Calu3 (cell line): Measurements from ENCODE around the gene KDM4B. TPM values are rescaled to one million over a fixed set of nuclear protein-coding genes. Genes with fewer than 3 reads are reported as not detected.

Source experiments
- BruUV-seq: library from RNA; stranded (reverse); fragments of 400-500 nt; replicated peaks from 2 replicates; lab custom pipeline; 2021; lab: Mats Ljungman, UMichigan
- CTCF ChIA-PET: fragments of 300-600 bp; sonication (Branson Sonifier 250); formaldehyde crosslinking; loops from one replicate; lab custom pipeline; 2022; ENCODE audit warnings: antibody characterized with exemption; lab: Charles Lee
- DNase-seq: peaks from one replicate; pipeline ENCODE4 v3.0.0; 2022
- H3K27ac Mint-ChIP-seq: one replicate; pipeline ENCODE4 v1.8.0; 2022; ENCODE audit warnings: mixed read lengths; ENCODE audit not compliant: unreplicated experiment
- H3K27me3 Mint-ChIP-seq: one replicate; pipeline ENCODE4 v1.8.0; 2022; ENCODE audit warnings: mixed read lengths; ENCODE audit not compliant: unreplicated experiment
- H3K36me3 Mint-ChIP-seq: one replicate; pipeline ENCODE4 v1.8.0; 2022; ENCODE audit warnings: mild to moderate bottlenecking, moderate library complexity, mixed read lengths; ENCODE audit not compliant: insufficient read depth, unreplicated experiment
- H3K4me1 Mint-ChIP-seq: one replicate; pipeline ENCODE4 v1.8.0; 2022; ENCODE audit warnings: mild to moderate bottlenecking, low read depth, mixed read lengths; ENCODE audit not compliant: unreplicated experiment
- H3K4me3 Mint-ChIP-seq: one replicate; pipeline ENCODE4 v1.8.0; 2022; ENCODE audit warnings: mild to moderate bottlenecking, low read depth, moderate library complexity, mixed read lengths; ENCODE audit not compliant: unreplicated experiment
- H3K9me3 Mint-ChIP-seq: one replicate; pipeline ENCODE4 v1.8.0; 2022; ENCODE audit warnings: low read depth, mixed read lengths; ENCODE audit not compliant: unreplicated experiment
- intact Hi-C: fragments of 100-400 bp; cut with micrococcal nuclease; formaldehyde crosslinking; loops from one replicate; pipeline ENCODE4 v1.10.0; 2022; ENCODE audit not compliant: unreplicated experiment
- total RNA-seq: library from RNA; stranded (reverse); gene quantifications from 2 replicates; pipeline ENCODE4 v1.2.3, GENCODE V29; 2022
- TF ChIP-seq, protein P1 (sequence below): fragments of 200-600 bp; IDR thresholded peaks from one replicate; pipeline ENCODE4 v1.8.0; 2022; ENCODE audit warnings: antibody characterized with exemption; ENCODE audit not compliant: unreplicated experiment

The KDM4B gene
- total RNA-seq, 1 experiment from 2014 or later, result 13.9 TPM

DNA sequence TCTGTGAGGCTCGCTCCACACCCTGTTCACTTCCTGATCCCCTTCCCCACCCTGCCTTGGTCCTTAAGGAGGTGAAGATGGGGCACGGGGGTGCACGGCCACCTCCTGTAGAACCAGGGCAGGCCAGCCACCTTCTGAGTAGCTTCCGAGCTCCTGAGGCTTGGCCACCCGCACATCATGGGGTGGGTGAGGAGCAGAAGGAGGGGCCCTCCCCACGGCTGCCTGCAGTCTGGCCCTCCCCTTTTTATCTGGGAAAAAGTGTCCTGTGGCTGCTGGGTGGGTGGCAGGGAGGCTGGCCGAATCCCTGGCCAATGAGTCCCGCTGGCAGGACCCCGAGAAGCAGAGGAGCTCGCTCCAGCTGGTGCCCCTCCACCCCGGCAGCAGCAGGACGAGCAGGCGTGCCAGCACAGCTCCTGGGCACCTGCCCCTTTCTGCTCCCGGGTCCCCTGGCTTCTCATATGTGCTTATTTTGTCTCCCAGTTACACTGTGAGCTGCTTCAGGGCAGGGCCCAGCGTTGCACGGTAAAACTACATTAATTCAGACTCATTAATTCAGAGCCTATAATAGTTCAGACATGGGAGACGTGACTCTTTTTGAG, 135.0 kb downstream of the KDM4B start:
- H3K4me3 Mint-ChIP-seq, result no peak overlapping the region
- no peaks in the 10 kb centered on the region for H3K27me3 Mint-ChIP-seq
- no peak overlapping the region for H3K27ac Mint-ChIP-seq
- peaks cover 7% of the 10 kb centered on the region for H3K36me3 Mint-ChIP-seq
- H3K4me1 Mint-ChIP-seq, result no peaks in the 10 kb centered on the region
- no peak for DNase-seq
- TF ChIP-seq, protein P1, sequence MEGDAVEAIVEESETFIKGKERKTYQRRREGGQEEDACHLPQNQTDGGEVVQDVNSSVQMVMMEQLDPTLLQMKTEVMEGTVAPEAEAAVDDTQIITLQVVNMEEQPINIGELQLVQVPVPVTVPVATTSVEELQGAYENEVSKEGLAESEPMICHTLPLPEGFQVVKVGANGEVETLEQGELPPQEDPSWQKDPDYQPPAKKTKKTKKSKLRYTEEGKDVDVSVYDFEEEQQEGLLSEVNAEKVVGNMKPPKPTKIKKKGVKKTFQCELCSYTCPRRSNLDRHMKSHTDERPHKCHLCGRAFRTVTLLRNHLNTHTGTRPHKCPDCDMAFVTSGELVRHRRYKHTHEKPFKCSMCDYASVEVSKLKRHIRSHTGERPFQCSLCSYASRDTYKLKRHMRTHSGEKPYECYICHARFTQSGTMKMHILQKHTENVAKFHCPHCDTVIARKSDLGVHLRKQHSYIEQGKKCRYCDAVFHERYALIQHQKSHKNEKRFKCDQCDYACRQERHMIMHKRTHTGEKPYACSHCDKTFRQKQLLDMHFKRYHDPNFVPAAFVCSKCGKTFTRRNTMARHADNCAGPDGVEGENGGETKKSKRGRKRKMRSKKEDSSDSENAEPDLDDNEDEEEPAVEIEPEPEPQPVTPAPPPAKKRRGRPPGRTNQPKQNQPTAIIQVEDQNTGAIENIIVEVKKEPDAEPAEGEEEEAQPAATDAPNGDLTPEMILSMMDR, result no peak
- BruUV-seq, result no TSS peak
- intact Hi-C loops, result no loop called here
- H3K9me3 Mint-ChIP-seq, result peaks cover 4% of the 10 kb centered on the region
- CTCF ChIA-PET, result no interaction called here

DNA sequence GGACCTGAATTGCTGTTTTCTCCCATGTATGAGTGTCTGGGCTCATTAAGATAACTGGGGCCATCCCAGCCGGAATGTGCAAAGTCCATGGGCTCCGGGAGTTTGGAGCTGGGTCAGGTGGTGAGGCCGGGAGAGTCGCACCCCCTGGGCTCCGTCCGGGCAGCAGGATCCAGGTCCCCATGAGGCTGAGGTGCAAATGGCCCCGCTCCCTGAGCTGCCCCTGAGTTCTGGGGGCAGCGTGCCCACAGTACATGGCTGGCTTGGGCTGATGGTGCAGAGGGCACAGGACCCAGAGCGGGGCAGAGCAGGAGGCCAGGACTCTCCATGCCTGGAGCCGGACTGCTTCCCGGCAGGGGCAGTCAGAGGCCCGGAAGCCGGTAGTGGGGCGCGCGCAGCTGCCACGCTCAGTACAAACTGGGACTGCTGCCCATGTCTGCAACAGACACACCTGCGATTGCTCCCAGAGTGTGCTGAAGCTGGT, 136.0 kb downstream of the KDM4B start:
- TF ChIP-seq, protein P1, result no peak
- no TSS peak for BruUV-seq
- Mint-ChIP-seq H3K27ac (no peak overlapping the region), H3K9me3 (peaks cover 4% of the 10 kb centered on the region), H3K4me3 (no peak overlapping the region), H3K27me3 (no peaks in the 10 kb centered on the region), H3K4me1 (no peaks in the 10 kb centered on the region), H3K36me3 (peaks cover 7% of the 10 kb centered on the region)
- intact Hi-C loops, result no loop called here
- no peak for DNase-seq
- CTCF ChIA-PET, result interaction anchor here (0.6 kb wide), 1 partner anchor 276 kb away, joined by 6 read pairs; no protein-coding TSS in a partner anchor

DNA sequence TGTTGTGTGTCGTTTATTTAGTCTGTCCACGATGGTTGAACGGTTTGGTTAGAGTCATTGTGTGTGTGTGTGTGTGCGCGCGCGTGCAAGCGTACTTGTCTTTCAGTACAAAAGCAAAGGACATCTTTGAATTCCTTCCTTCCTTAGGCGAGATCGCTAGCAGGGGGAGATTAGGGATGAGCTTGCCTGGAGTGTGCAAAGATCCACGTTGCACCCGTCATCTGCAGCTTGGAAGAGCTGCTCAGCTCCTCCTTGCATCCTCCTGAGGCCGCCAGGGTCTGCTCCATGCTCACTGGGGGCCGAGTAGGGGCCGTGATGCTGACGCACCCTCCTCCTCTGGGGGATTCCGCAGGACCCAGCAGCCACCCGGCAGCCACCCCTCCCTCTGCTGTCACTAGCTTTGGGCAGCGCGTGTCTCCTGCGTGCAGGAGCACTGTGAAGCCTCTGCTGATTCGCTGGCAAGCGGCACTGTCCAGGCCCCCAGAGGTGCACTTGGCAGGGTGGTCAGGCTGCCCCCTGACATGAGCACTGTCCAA, 137.3 kb downstream of the KDM4B start:
- H3K36me3 Mint-ChIP-seq, result peaks cover 1% of the 10 kb centered on the region
- TF ChIP-seq, protein P1, result no peak
- H3K9me3 Mint-ChIP-seq, result no peaks in the 10 kb centered on the region
- no peak for DNase-seq
- CTCF ChIA-PET, result no interaction called here
- no peak overlapping the region for H3K4me3 Mint-ChIP-seq
- H3K27ac Mint-ChIP-seq, result no peak overlapping the region
- H3K27me3 Mint-ChIP-seq, result no peaks in the 10 kb centered on the region
- BruUV-seq, result no TSS peak
- H3K4me1 Mint-ChIP-seq, result no peaks in the 10 kb centered on the region
- intact Hi-C loops, result no loop called here

DNA sequence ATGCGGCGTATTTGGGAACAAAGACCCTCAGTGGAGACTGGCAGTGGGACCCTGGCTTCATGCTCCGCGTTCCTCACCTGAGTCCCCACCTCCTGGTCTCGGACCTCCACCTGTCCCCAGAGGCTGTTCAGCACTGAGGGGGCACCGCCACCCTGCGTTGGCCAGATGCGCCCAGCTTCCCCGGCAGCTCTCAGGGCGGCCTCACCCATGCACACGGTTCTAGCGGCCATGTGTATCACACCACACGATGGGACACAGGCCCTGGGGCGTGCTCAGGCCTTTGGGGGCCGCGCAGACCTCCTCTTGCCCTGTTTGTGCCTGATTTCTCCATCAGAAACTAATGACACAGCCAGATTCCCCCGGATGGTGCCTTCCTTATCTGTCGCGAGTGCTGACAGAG, 138.1 kb downstream of the KDM4B start:
- intact Hi-C loops, result no loop called here
- BruUV-seq, result no TSS peak
- H3K36me3 Mint-ChIP-seq, result no peaks in the 10 kb centered on the region
- DNase-seq, result no peak
- CTCF ChIA-PET, result no interaction called here
- no peaks in the 10 kb centered on the region for H3K4me1 Mint-ChIP-seq
- no peaks in the 10 kb centered on the region for H3K9me3 Mint-ChIP-seq
- H3K4me3 Mint-ChIP-seq, result no peak overlapping the region
- H3K27ac Mint-ChIP-seq, result no peak overlapping the region
- TF ChIP-seq, protein P1, result no peak
- no peaks in the 10 kb centered on the region for H3K27me3 Mint-ChIP-seq
